ENCODE results near the gene ANKRD65.
"Not testable (repeated sequence)": the region's sequence is repeated elsewhere in the genome, so short reads cannot be mapped to it uniquely, and the experiment has no call there.

The ANKRD65 gene

DNA sequence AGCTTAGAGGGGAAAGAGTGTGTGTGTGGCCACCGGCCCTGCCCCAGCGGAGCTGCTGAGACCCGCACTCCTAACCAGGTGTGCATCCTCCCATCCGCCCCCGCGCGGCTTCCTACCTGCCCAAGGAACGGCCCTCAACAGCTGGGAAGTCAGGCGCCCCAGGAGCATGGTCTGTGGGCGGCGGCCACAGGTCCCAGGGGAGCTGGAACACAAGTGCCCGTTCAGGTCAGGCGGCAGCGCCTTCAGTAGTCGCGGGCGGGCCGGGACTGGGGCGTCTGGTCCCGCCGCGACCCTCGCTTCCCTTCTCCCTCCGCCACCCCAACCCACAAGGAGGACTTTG is 46.5 kb downstream of the ANKRD65 start:
- TF ChIP-seq TAF1 (IDR thresholded peaks at IDR 0.05; ENCODE audit: low read depth, low read length) (no peak), PAX5 (IDR thresholded peaks at IDR 0.05; ENCODE audit: insufficient read depth, low read length, severe bottlenecking) (no peak)
- DNase-seq (ENCODE audit: insufficient read length, low spot score) (no peak), FAIRE-seq (peak; percentile 56)

DNA sequence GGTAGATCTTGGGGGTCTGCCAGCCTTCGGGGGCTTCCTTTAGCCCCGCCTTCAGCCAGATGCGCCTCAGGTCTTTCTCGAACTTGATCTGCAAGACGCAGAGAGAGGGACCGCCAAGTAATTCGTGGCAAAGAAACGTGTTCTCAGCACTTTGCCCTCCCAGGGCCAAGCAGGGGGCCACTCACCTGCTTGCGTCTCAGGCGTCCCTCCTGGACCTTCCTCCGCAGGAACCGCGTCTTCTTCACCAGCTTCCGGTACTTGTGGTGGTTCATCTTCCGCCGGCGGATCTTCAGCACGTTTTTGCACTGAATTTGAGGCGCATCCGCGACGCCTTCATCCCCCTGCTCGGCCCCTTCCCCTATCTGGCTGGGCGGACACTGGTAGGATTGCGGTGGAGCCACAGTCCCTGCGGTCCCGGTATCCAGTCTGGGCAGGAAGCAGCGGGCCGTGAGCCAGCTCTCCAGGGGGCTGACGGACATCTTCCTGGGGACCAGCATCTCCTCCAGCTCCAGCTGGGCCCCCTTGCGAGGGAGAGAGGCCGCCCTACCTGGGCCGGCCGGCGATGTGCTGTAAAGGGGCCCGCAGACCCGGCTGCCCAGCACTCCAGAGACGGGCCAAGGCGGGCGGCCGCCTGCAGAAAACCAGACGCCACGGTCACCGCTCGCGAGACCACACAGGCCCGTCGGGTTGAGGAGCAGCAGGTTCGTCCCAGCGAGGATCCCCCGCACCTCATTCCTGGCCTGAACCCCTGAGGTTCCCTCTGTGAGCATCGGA is 47.1 kb downstream of the ANKRD65 start:
- no peak for FAIRE-seq

DNA sequence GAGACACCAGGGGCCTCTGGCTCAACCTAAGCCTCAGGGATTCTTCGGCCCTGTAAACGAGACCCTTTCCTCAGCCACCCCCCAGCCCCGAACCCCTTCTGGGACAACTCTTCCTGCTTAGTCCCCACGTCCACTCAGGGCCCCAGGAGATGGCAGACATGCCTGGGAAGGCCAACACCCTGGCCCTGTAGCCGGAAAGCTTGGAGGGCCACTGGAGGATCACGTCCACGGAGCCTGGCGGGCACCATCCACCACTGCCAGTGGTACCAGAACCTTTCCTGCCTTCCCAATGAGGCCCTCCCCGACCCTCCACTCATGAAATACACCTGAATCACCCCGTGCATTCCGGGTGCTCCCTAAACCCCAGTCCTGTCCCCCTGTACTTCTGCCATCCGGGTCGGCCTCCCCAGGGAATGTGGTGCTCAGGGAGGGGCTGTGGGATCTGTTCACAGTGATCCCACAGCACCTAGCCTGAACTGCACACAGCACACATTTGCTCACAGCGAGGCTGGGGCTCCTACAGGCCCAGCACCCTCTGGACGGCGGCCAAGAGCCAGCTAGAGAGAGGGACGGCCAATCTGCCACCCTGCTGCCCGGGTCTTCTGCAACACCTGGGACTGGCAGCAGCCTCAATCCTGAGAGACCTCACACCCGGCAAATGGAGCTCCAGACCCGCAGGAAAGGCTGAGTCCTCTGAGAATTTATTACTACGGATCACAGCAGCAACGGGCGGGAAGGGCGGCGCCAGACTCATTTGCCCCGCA is 47.8 kb downstream of the ANKRD65 start:
- TF ChIP-seq POLR2A (IDR thresholded peaks at IDR 0.05; ENCODE audit: low read depth, low read length) = no peak
- TF ChIP-seq POLR2AphosphoS5 (IDR thresholded peaks at IDR 0.05; ENCODE audit: low read depth, low read length) = no peak
- no peak for TF ChIP-seq POU2F2 (IDR thresholded peaks at IDR 0.05; ENCODE audit: low read depth, low read length)
- TF ChIP-seq SPI1 (IDR thresholded peaks at IDR 0.05; ENCODE audit: low read depth, low read length) = no peak
- no peak for TF ChIP-seq TAF1 (IDR thresholded peaks at IDR 0.05; ENCODE audit: low read depth, low read length)
- no peak for TF ChIP-seq PAX5 (IDR thresholded peaks at IDR 0.05; ENCODE audit: insufficient read depth, low read length, severe bottlenecking)
- FAIRE-seq = no peak

More for the DNA sequence above, 47.1 kb downstream of the ANKRD65 start:
- DNase-seq (ENCODE audit: insufficient read length, low spot score) = no peak
- TF ChIP-seq TAF1 (IDR thresholded peaks at IDR 0.05; ENCODE audit: low read depth, low read length) (no peak), POLR2AphosphoS5 (IDR thresholded peaks at IDR 0.05; ENCODE audit: low read depth, low read length) (no peak)

DNA sequence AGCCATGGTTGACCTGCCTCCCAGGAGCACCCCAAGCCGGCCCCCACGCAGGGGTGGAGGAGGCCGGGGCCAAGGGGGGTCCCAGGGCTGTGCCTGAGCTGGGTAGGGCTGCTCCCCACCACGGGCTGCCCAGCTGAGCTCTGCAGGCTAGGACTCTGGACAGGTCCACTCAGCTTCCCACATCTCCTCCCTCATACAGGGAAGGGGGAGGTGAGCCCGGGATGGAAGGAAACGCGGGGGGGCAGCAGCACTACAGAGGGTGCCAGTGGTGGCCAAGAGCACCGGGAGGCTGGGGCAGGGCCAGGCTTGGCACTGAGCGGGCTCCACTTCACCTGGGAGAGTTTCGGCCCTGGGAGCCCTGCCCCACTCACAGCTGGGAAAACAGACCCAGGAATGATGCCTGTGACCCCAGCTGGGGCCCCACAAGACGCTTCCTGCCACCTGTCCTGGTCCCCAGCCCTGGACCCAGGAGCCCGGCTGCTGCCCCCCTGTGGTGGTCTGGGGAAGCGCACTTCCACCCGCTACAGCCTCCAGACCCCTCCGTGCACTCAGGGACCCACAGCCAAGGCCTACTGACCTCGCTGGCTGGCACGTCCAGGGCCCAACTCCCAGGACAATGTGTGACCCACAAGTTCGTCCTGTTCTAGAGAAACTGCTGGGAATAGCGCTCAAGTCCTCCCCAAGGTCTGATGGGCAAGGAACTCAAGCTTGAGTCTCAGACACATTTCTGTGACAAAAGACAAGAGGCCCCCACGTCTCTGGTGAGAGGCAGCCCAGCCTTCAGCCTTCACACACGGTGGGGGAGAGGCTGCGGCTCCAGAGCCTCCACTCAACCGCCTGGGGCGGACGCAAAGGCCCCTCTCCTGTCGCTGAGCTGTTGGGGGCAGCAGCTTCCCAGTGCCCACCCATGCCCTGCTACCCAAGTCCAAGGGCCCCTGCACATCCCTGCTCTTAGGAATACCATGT is 49.0 kb downstream of the ANKRD65 start:
- FAIRE-seq (peak; percentile 82), DNase-seq (ENCODE audit: insufficient read length, low spot score) (peak; percentile 95)
- TF ChIP-seq POU2F2 (IDR thresholded peaks at IDR 0.05; ENCODE audit: low read depth, low read length) = no peak
- no peak for TF ChIP-seq POLR2A (IDR thresholded peaks at IDR 0.05; ENCODE audit: low read depth, low read length)
- no peak; the same call in 1 of the 2 replicates for TF ChIP-seq POLR2AphosphoS5 (IDR thresholded peaks at IDR 0.05; ENCODE audit: low read depth, low read length)
- TF ChIP-seq TAF1 (IDR thresholded peaks at IDR 0.05; ENCODE audit: low read depth, low read length) = no peak
- TF ChIP-seq PAX5 (IDR thresholded peaks at IDR 0.05; ENCODE audit: insufficient read depth, low read length, severe bottlenecking) = no peak
- TF ChIP-seq SPI1 (IDR thresholded peaks at IDR 0.05; ENCODE audit: low read depth, low read length) = no peak

More for the DNA sequence above, 47.8 kb downstream of the ANKRD65 start:
- no peak for DNase-seq (ENCODE audit: insufficient read length, low spot score)

DNA sequence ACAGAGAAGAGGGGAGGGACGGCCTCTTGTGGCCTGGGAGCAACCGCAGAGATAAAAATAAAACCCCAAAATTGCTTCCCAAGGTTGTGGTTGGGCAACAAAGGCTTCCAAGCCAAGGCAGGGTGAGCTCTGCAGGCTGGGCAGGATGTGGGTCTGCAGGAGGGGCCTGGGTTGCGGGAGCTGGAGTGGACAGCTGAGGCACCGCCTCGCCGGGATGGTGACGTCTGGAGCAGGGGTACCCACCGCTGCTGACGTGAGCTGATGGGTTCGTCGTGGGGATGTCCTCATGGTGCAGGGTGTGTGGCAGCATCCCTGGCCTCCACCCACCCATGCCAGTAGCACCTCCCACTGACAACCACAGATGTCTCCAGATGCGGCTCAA is 49.7 kb downstream of the ANKRD65 start:
- TF ChIP-seq POLR2A (IDR thresholded peaks at IDR 0.05; ENCODE audit: low read depth, low read length) (no peak), POU2F2 (IDR thresholded peaks at IDR 0.05; ENCODE audit: low read depth, low read length) (no peak), TAF1 (IDR thresholded peaks at IDR 0.05; ENCODE audit: low read depth, low read length) (no peak), PAX5 (IDR thresholded peaks at IDR 0.05; ENCODE audit: insufficient read depth, low read length, severe bottlenecking) (no peak), POLR2AphosphoS5 (IDR thresholded peaks at IDR 0.05; ENCODE audit: low read depth, low read length) (no peak), SPI1 (IDR thresholded peaks at IDR 0.05; ENCODE audit: low read depth, low read length) (no peak)
- DNase-seq (ENCODE audit: insufficient read length, low spot score) = no peak
- FAIRE-seq = peak; percentile 61

DNA sequence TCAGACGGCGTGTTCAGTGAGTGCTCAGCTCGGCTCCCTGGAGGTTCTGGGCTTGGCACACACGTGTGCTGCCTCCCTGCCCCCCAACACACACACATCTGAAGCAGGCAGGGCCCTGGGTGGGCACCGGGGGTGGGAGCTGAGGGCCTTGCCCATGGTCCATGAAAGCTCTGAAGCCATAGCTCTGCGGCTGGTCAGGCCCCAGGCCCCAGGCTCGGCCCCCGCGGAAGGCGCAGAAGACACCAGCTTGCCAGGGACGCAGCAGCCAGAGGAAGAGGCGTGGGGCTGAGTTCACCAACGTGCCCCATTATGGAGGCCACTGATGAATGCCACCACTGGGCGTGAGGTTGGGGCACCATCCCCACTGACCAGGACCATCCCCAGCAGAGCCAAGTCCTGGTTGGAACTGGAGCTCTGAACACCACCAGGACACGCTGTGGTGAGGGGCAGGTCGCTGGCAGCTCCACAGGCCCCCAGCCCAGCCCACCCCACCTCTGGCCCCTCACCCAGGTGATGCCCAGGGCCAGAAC is 50.2 kb downstream of the ANKRD65 start:
- no peak for FAIRE-seq

DNA sequence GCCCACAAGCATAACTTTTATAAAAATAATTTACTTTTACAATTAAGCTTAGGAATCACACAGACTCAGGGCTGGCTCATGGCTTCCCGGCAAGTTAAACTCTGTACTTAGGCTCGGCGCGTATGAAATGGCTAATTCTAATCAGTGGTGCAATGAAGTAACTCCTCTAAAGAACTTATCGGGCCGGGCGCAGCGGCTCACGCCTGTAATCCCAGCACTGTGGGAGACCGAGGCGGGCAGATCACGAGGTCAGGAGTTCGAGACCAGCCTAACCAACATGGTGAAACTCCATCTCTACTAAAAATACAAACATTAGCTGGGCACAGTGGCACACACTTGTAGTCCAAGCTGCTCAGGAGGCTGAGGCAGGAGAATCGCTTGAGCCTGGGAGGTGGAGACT is 51.0 kb downstream of the ANKRD65 start:
- not testable (repeated sequence) for FAIRE-seq; DNase-seq (ENCODE audit: insufficient read length, low spot score)

More for the DNA sequence above, 50.2 kb downstream of the ANKRD65 start:
- TF ChIP-seq POLR2AphosphoS5 (IDR thresholded peaks at IDR 0.05; ENCODE audit: low read depth, low read length) (no peak), PAX5 (IDR thresholded peaks at IDR 0.05; ENCODE audit: insufficient read depth, low read length, severe bottlenecking) (no peak), SPI1 (IDR thresholded peaks at IDR 0.05; ENCODE audit: low read depth, low read length) (no peak), POU2F2 (IDR thresholded peaks at IDR 0.05; ENCODE audit: low read depth, low read length) (no peak), TAF1 (IDR thresholded peaks at IDR 0.05; ENCODE audit: low read depth, low read length) (no peak), POLR2A (IDR thresholded peaks at IDR 0.05; ENCODE audit: low read depth, low read length) (no peak)
- DNase-seq (ENCODE audit: insufficient read length, low spot score) = no peak

Measured in GM12891 (cell line).